Astrocyte of the cerebellum (primary cell): ENCODE measurements around the gene RAB34.

ENCODE experiments used
- DNase-seq: peaks from one replicate; pipeline ENCODE4 v3.0.0-alpha.2; 2011; ENCODE audit warnings: low read depth
- H3K4me3 ChIP-seq: 2 replicates; pipeline ENCODE4 v1.5.1; 2011; ENCODE audit warnings: mild to moderate bottlenecking, low read depth, low read length, moderate library complexity
- in situ Hi-C: cut with HindIII; loops from 2 replicates; pipeline ENCODE4 v1.10.0; 2017; ENCODE audit warnings: low sequenced_read_pairs
- TF ChIP-seq, protein P1 (sequence below): IDR thresholded peaks from 2 replicates; pipeline ENCODE4 v1.5.1; 2012; ENCODE audit warnings: low read length, low read depth, moderate library complexity, mild to moderate bottlenecking; ENCODE audit errors: missing control alignments

RAB34 gene

DNA sequence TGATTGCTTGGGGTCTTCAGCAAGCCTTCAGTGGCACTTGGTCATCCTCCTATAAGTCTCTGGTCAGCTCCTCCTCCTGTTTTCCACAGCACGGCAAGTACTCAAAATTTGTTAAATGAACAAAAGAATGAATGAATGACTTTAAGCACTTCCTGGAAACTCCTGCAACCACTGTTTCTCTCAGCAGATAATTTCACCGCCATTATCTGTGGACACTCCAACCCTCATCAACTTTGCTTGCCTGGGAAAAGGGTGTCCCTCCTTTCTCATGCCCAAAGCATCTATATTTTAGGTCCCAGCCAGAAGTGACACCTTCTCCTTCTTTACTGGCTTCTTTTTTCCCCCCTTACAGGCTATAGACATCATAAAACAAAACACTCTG lies 10.3 kb downstream of the RAB34 start:
- TF ChIP-seq, protein P1, sequence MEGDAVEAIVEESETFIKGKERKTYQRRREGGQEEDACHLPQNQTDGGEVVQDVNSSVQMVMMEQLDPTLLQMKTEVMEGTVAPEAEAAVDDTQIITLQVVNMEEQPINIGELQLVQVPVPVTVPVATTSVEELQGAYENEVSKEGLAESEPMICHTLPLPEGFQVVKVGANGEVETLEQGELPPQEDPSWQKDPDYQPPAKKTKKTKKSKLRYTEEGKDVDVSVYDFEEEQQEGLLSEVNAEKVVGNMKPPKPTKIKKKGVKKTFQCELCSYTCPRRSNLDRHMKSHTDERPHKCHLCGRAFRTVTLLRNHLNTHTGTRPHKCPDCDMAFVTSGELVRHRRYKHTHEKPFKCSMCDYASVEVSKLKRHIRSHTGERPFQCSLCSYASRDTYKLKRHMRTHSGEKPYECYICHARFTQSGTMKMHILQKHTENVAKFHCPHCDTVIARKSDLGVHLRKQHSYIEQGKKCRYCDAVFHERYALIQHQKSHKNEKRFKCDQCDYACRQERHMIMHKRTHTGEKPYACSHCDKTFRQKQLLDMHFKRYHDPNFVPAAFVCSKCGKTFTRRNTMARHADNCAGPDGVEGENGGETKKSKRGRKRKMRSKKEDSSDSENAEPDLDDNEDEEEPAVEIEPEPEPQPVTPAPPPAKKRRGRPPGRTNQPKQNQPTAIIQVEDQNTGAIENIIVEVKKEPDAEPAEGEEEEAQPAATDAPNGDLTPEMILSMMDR = no peak
- DNase-seq = no peak
- H3K4me3 ChIP-seq = no peak overlapping the region
- in situ Hi-C loops = no loop called here

DNA sequence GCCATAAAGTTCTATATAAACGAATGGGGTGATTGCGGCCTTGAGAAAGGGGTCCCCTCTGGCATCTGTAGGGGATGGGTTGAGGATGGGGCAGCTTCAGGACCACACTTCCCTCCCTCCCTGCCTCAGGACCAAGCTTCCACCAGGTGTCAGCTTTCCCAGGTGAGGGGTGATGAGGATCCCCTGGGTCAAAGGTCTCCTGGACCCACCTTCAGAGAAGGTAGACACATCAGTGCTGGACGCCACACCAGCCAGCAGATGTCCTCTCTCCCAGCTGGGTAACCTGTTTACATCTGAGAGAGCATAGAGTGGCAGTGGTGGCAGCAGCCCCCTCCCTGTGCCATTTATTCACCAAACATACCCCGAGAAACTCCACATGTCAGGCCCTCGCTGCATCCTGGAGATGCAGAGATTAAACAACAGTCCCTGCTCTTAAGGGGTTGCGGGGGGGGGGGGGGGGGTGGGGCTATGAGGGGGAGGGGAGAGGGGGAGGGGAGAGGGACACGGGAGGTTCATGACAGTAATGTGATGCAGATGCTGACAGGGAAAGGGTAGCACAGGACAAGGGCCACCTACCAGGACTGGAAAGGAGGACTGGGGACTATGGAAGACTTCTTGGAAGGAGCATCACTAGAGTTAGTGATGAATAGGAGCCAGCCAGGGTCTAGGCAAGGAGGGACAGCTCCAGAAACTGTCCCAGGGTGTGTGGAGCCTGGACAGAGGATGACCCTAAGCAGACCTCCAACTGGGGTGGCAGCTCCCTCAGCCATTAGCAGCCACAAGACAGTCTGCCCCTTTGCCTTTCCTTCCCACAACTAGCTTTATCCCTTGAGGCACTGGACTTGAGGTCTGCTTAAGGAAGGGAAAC lies 11.0 kb downstream of the RAB34 start:
- TF ChIP-seq, protein P1 = no peak
- no peak for DNase-seq
- in situ Hi-C loops = no loop called here

DNA sequence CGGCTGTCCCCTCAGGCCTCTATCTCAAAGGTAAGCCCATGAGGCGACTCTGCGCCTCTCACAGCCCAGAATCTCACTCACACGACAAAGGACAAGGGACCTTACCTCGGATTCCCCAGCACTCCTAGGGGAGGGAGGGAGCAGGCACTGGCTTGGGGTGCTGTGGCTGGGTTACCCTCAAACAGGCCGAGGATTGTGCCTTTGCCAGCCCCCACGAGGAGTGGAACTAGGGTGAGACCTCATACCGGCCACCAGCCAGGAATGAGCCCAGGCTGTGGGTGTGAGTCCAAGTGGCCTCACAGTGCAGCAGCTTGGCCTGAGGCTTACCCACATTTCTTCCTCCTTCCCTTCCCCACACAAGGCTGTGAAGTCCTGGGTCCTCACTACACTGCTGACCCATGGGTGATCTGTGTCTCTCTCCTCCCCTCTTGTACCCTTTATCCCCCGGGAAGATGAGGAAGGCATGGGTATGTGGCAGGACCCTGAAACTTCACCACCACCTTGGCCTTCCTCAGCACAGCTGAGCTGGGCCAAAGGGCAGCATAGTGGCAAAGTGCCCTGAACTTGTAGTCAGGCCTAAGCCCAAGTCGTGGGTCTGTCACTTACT lies 11.8 kb downstream of the RAB34 start:
- TF ChIP-seq, protein P1 = no peak
- no peak overlapping the region for H3K4me3 ChIP-seq
- in situ Hi-C loops = no loop called here
- DNase-seq = no peak

More for the DNA sequence above, 11.0 kb downstream of the RAB34 start:
- no peak overlapping the region for H3K4me3 ChIP-seq

DNA sequence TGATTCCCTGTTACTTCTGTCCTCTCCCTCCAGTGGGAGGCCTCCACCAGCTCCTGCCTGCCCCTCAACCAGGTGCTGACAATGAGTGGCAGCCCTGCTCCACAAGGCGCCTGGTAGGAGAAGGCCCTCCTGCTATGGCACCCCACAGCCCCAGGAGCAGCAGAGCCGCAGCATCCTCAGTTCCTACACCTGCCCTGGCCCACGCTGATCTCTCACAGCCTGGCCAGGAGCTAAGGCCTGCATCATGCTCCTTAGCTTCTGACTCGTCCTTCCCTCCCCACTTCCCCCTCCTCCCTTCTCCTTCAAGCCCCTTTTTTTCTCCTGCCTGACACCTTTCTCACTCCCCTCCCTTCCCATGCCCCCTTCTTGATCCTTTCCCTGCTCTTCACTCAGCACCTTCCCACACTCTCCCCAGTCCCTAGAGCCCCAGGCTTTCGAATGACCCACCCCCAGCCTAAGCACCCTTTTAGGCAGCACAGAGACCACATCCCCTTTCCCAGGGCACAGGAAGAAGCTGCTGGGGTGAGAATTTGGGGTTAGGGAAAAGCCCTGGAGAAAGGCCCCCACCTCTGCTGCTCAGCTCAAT lies 12.5 kb downstream of the RAB34 start:
- no peak for DNase-seq
- in situ Hi-C loops = no loop called here
- H3K4me3 ChIP-seq = no peak overlapping the region
- TF ChIP-seq, protein P1 = no peak

DNA sequence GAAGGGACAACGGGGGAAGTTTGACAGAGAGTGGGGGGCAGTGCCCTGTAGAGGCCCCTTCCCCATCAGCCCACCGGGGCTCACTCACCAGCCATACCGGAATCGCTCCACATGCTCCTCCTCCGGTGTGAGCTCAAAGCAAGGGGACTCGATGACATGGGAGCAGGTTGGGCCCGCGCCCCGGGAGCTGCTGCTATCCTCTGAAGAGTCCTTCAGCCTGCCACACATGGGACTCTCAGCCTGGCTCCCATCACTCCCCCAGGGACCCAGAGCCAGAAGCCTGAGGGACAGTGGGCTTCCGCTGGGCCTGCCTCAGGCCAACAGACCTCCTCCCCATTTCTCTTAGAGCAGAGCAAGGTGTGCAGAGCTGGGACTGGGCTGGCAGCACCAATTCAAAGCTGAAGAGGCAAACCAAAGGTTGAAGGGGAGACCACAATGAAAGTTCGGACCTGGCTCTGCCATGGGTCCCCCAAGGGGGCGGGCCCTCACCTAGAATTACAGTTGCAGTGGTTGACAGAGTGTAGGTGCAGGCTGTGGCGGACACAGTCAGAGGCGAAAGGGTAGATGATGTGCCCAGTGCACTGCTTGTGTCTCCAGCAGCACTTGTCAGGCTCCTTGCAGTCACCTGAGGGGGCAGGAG lies 13.3 kb downstream of the RAB34 start:
- in situ Hi-C loops = no loop called here
- TF ChIP-seq, protein P1 = no peak
- no peak for DNase-seq
- H3K4me3 ChIP-seq = no peak overlapping the region

DNA sequence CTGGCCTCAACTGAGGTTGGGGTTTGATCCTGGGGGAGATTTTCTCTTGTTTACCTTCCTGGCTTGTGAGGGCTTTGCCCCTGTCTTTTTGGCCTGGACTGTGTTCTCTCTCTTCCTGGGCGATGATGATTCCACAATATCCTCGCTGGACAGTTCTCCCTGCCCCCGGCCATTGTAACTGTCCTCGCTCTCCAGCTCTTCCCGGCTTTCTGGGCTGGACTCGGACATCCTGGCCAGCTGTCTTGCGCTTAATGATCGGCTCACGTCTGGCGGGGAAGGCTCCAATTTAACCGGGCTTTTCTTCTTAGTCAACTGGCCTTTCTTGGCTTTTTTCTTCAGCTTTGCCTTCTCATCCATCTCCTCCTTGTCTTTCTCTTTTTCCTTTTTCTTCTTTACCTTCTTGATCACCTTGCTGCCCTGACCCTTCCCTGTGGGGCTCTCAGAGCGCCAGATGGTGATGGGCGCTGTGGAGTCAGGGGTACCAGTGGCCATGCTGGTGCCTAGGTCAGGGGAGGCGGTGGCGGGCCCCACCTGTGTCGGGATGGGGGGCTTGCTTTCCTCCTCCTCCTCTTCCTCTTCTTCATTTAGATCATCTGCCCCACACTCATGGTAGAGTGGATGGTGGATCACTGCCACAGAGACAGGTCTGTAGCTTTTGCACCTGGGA lies 14.0 kb downstream of the RAB34 start:
- in situ Hi-C loops = no loop called here
- TF ChIP-seq, protein P1 = no peak
- H3K4me3 ChIP-seq = no peak overlapping the region
- DNase-seq = no peak
